ENCODE results near the gene CDA. TPM values are rescaled to one million over a fixed set of nuclear protein-coding genes. Genes with fewer than 3 reads are reported as not detected.

Gene CDA
- total RNA-seq, 2 donors from 2014 or later = 1.3 to 24.3 TPM

DNA sequence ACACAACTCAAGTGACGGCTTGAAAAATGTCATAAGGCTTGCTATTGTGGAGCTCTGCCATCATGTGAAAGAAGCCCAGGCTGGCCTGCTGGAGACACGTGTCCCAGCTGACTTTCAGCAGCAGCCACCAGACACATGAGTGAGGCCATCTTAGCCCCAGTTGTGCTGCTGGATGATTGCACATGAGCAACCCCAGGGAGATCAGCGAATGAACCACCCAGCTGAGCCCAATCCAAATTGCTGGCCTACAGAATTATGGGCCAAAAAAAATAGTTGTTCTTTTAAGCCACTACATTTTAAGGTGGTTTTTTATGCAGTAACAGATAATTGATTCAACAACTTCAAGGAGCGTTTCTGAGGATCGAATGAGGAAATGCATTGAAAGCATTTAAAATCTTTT lies 17.5 kb upstream of the CDA start:
- H3K4me3 ChIP-seq (ENCODE audit: low read length) = no peak overlapping the region
- Mint-ChIP-seq H3K27me3 (ENCODE audit: insufficient read depth) (peaks cover 38% of the 10 kb centered on the region), H3K4me1 (no peaks in the 10 kb centered on the region), H3K4me3 (no peak overlapping the region), H3K36me3 (ENCODE audit: low read depth) (no peaks in the 10 kb centered on the region), H3K27ac (no peak overlapping the region), H3K9me3 (no peaks in the 10 kb centered on the region)
- no peak for DNase-seq
- 79 to 92% methylated on average over 4 to 5 of the region's 5 CpGs for WGBS, 2 experiments (ENCODE audit: insufficient coverage in 1 of 2, insufficient read length in 1 of 2)
- H3K9ac ChIP-seq (ENCODE audit: extremely low read depth, low read length, poor library complexity, severe bottlenecking) = no peak overlapping the region
- H3K36me3 ChIP-seq (ENCODE audit: control insufficient read depth, insufficient read depth, low read length) = no peaks in the 10 kb centered on the region
- no peak overlapping the region for H3K27ac ChIP-seq (ENCODE audit: low read depth, low read length)
- H3K9me3 ChIP-seq (ENCODE audit: control insufficient read depth, low read length) = peaks cover 6% of the 10 kb centered on the region
- H3K4me1 ChIP-seq (ENCODE audit: control insufficient read depth, insufficient read depth, low read length) = no peaks in the 10 kb centered on the region
- TF ChIP-seq, protein P1, sequence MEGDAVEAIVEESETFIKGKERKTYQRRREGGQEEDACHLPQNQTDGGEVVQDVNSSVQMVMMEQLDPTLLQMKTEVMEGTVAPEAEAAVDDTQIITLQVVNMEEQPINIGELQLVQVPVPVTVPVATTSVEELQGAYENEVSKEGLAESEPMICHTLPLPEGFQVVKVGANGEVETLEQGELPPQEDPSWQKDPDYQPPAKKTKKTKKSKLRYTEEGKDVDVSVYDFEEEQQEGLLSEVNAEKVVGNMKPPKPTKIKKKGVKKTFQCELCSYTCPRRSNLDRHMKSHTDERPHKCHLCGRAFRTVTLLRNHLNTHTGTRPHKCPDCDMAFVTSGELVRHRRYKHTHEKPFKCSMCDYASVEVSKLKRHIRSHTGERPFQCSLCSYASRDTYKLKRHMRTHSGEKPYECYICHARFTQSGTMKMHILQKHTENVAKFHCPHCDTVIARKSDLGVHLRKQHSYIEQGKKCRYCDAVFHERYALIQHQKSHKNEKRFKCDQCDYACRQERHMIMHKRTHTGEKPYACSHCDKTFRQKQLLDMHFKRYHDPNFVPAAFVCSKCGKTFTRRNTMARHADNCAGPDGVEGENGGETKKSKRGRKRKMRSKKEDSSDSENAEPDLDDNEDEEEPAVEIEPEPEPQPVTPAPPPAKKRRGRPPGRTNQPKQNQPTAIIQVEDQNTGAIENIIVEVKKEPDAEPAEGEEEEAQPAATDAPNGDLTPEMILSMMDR (conservative IDR thresholded peaks at IDR 0.05) = no peak
- peaks cover 44% of the 10 kb centered on the region for H3K27me3 ChIP-seq (ENCODE audit: control insufficient read depth, insufficient read depth, low read length, poor library complexity, severe bottlenecking)

DNA sequence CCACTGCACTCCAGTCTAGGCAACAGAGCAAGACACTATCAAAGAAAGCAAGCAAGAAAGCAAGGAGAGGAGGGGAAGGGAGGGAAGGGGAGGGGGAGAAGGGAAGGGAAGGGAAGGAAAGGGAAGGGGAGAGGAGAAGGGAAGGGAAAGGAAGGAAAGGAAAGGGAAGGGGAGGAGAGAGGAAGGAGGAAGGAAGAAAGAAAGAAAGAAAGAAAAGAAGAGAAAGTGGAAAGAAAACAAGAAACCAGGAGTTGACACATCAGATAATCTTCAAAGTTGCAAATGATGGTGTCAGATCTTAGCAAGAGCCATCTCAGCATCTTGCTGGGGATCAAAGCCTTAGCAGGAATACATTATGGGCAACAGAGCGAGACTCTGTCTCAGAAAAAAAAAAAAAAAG lies 14.9 kb upstream of the CDA start:
- H3K27ac Mint-ChIP-seq = no peak overlapping the region
- H3K27ac ChIP-seq (ENCODE audit: low read depth, low read length) = no peak overlapping the region
- no peaks in the 10 kb centered on the region for H3K4me1 ChIP-seq (ENCODE audit: control insufficient read depth, insufficient read depth, low read length)
- TF ChIP-seq, protein P1 (conservative IDR thresholded peaks at IDR 0.05) = no peak
- no peak overlapping the region for H3K4me3 Mint-ChIP-seq
- H3K9me3 Mint-ChIP-seq = no peaks in the 10 kb centered on the region
- H3K27me3 Mint-ChIP-seq (ENCODE audit: insufficient read depth) = peaks cover 38% of the 10 kb centered on the region
- no peak for DNase-seq
- WGBS, 2 experiments (ENCODE audit: insufficient coverage in 1 of 2, insufficient read length in 1 of 2) = 57 to 79% methylated on average over 1 of the region's 1 CpG
- no peaks in the 10 kb centered on the region for H3K36me3 Mint-ChIP-seq (ENCODE audit: low read depth)
- peaks cover 40% of the 10 kb centered on the region for H3K27me3 ChIP-seq (ENCODE audit: control insufficient read depth, insufficient read depth, low read length, poor library complexity, severe bottlenecking)
- H3K4me1 Mint-ChIP-seq = no peaks in the 10 kb centered on the region
- H3K36me3 ChIP-seq (ENCODE audit: control insufficient read depth, insufficient read depth, low read length) = no peaks in the 10 kb centered on the region
- H3K4me3 ChIP-seq (ENCODE audit: low read length) = no peak overlapping the region
- no peak overlapping the region for H3K9ac ChIP-seq (ENCODE audit: extremely low read depth, low read length, poor library complexity, severe bottlenecking)
- H3K9me3 ChIP-seq (ENCODE audit: control insufficient read depth, low read length) = peaks cover 6% of the 10 kb centered on the region

DNA sequence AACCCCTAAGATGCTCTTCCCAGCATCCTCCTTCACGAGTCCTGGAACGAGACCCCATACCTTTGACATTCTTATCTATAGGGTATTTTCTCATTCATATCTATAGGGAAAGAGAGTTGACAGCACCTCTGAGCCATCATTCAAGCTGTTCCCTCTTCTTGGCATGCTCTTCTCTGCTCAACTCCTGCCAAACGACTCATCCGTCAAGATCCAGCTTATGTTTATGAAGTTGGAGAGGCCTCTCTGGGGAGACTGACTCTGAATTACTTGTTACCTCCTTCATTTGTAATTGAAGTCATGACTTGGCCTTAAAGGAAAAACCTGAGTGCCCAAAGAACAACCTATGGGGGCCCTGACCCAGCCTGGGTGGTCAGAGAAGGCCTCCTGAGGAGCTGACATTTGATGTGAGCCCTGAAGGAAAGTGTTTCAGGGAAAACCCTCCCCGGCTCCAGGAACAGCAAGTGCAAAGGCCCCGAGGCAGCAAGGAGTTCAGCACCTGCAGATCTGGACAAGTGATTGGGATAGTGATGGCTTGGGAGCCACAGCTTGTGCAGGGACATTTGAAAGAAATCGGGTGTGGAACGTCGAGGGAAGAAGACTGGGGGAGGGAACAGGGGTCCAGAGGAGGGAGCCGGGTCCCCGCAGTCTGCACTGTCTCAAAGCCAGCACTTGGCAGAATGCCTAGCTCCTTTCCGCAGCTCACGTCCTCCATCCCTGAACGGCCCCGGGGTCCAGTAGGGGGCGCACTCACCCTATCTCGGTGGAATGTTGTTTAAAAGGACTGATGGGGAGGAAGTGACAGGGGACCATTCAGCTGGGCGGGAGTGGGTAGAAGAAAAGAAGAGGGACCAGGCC lies 14.0 kb upstream of the CDA start:
- H3K27me3 ChIP-seq (ENCODE audit: control insufficient read depth, insufficient read depth, low read length, poor library complexity, severe bottlenecking) = peaks cover 35% of the 10 kb centered on the region
- no peak overlapping the region for H3K4me3 ChIP-seq (ENCODE audit: low read length)
- H3K9ac ChIP-seq (ENCODE audit: extremely low read depth, low read length, poor library complexity, severe bottlenecking) = no peak overlapping the region
- no peaks in the 10 kb centered on the region for H3K4me1 Mint-ChIP-seq
- H3K4me1 ChIP-seq (ENCODE audit: control insufficient read depth, insufficient read depth, low read length) = no peaks in the 10 kb centered on the region
- peak; percentile 99 for DNase-seq
- H3K27me3 Mint-ChIP-seq (ENCODE audit: insufficient read depth) = peaks cover 34% of the 10 kb centered on the region
- WGBS, 2 experiments (ENCODE audit: insufficient coverage in 1 of 2, insufficient read length in 1 of 2) = 20 to 39% methylated on average over 12 to 18 of the region's 18 CpGs
- no peaks in the 10 kb centered on the region for H3K36me3 ChIP-seq (ENCODE audit: control insufficient read depth, insufficient read depth, low read length)
- no peaks in the 10 kb centered on the region for H3K9me3 Mint-ChIP-seq
- TF ChIP-seq, protein P1 (conservative IDR thresholded peaks at IDR 0.05) = peak; percentile 95
- no peak overlapping the region for H3K27ac ChIP-seq (ENCODE audit: low read depth, low read length)
- no peaks in the 10 kb centered on the region for H3K36me3 Mint-ChIP-seq (ENCODE audit: low read depth)
- H3K27ac Mint-ChIP-seq = no peak overlapping the region
- no peak overlapping the region for H3K4me3 Mint-ChIP-seq
- peaks cover 6% of the 10 kb centered on the region for H3K9me3 ChIP-seq (ENCODE audit: control insufficient read depth, low read length)

Measured in endodermal cell (in vitro differentiated cells).